Skeletal muscle cell (primary cell): ENCODE results near the gene OR2AP1.
"Not testable (repeated sequence)": the region's sequence is repeated elsewhere in the genome, so short reads cannot be mapped to it uniquely, and the experiment has no call there.

ENCODE experiments used
- DNase-seq: peaks from one replicate; pipeline ENCODE4 v3.0.0-alpha.2; 2010; ENCODE audit warnings: low read depth
- H3K4me3 ChIP-seq: 2 replicates; pipeline ENCODE4 v1.5.1; 2011; ENCODE audit warnings: low read depth, mild to moderate bottlenecking, control low read depth, low read length, moderate library complexity

OR2AP1 gene

GRCh38 chr12:55572168-55572567, at the start of gene OR2AP1:
TSS of gene OR2AP1 (plus strand) at chr12:55572468. CDS start at chr12:55574415, 1,947 bp downstream.
- no peak for DNase-seq
- H3K4me3 ChIP-seq: no peak within 1 kb of the TSS

- not testable (repeated sequence) for DNase-seq, H3K4me3 ChIP-seq
Observed at GRCh38 chr12:55548235-55548634, 24.0 kb upstream of the OR2AP1 start.

- DNase-seq: no peak
- H3K4me3 ChIP-seq: no peak overlapping the region
Observed at GRCh38 chr12:55548756-55549155, 23.5 kb upstream of the OR2AP1 start.

- H3K4me3 ChIP-seq: no peak within 1 kb of the TSS
- no peak for DNase-seq
Observed at GRCh38 chr12:55549302-55549701, 23.0 kb upstream of the OR2AP1 start, which contains the start of gene OR6C4. TSS of gene OR6C4 (plus strand) at chr12:55549602. CDS start at chr12:55551227, 1,625 bp downstream.

GRCh38 chr12:55554296-55554695, 18.0 kb upstream of the OR2AP1 start:
- DNase-seq: no peak
- H3K4me3 ChIP-seq: no peak overlapping the region

GRCh38 chr12:55570060-55570459, 2.2 kb upstream of the OR2AP1 start:
- DNase-seq, H3K4me3 ChIP-seq: not testable (repeated sequence)

- not testable (repeated sequence) for H3K4me3 ChIP-seq, DNase-seq
Observed at GRCh38 chr12:55570689-55571088, 1.6 kb upstream of the OR2AP1 start.

GRCh38 chr12:55582066-55582465, 9.8 kb downstream of the OR2AP1 start:
- H3K4me3 ChIP-seq: no peak overlapping the region
- no peak for DNase-seq

- DNase-seq: no peak
- no peak overlapping the region for H3K4me3 ChIP-seq
Observed at GRCh38 chr12:55585817-55586216, 13.5 kb downstream of the OR2AP1 start.

GRCh38 chr12:55590152-55590551, 17.9 kb downstream of the OR2AP1 start:
- DNase-seq, H3K4me3 ChIP-seq: not testable (repeated sequence)

- DNase-seq: no peak
- no peak overlapping the region for H3K4me3 ChIP-seq
Observed at GRCh38 chr12:55607821-55608594, 35.7 kb downstream of the OR2AP1 start.

- DNase-seq: no peak
Observed at GRCh38 chr12:55610598-55610997, 38.3 kb downstream of the OR2AP1 start.

GRCh38 chr12:55612646-55613045, 40.4 kb downstream of the OR2AP1 start:
- no peak for DNase-seq
- no peak overlapping the region for H3K4me3 ChIP-seq

More at GRCh38 chr12:55610598-55610997, 38.3 kb downstream of the OR2AP1 start:
- no peak overlapping the region for H3K4me3 ChIP-seq

- no peak overlapping the region for H3K4me3 ChIP-seq
- no peak for DNase-seq
Observed at GRCh38 chr12:55614764-55615163, 42.5 kb downstream of the OR2AP1 start.

GRCh38 chr12:55619354-55620138, 47.3 kb downstream of the OR2AP1 start:
- no peak overlapping the region for H3K4me3 ChIP-seq
- DNase-seq: peak; percentile 68

GRCh38 chr12:55624056-55624455, 51.8 kb downstream of the OR2AP1 start:
- no peak for DNase-seq
- no peak overlapping the region for H3K4me3 ChIP-seq
